NOMO-1 treated with dmso at 0.1 percent for 144 hours (cell line): ENCODE data around the gene SLC29A3.

Experiments used
- DNase-seq: peaks from one replicate; lab custom pipeline; 2025; ENCODE audit not compliant: unreplicated experiment; lab: John Stamatoyannopoulos, UW

Gene SLC29A3

GRCh38 chr10:71390461-71390835 is 71.4 kb downstream of the SLC29A3 start:
- no peak for DNase-seq

- no peak for DNase-seq
Observed at GRCh38 chr10:71390921-71391690, 72.0 kb downstream of the SLC29A3 start.

- no peak for DNase-seq
Observed at GRCh38 chr10:71391701-71392100, 72.6 kb downstream of the SLC29A3 start.

GRCh38 chr10:71392292-71392691 is 73.2 kb downstream of the SLC29A3 start:
- no peak for DNase-seq

- no peak for DNase-seq
Observed at GRCh38 chr10:71392791-71393781, 74.0 kb downstream of the SLC29A3 start.

GRCh38 chr10:71393841-71394475 is 74.9 kb downstream of the SLC29A3 start:
- no peak for DNase-seq

GRCh38 chr10:71394926-71395562 is 76.0 kb downstream of the SLC29A3 start:
- no peak for DNase-seq

GRCh38 chr10:71395621-71396020 is 76.6 kb downstream of the SLC29A3 start:
- no peak for DNase-seq

- DNase-seq = no peak
Observed at GRCh38 chr10:71396084-71396710, 77.1 kb downstream of the SLC29A3 start.

- no peak for DNase-seq
Observed at GRCh38 chr10:71396711-71397295, 77.7 kb downstream of the SLC29A3 start, which contains the start of gene CDH23. CDH23 (plus strand) TSS chr10:71396920; CDS start chr10:71439832, 42,912 bp downstream.

GRCh38 chr10:71397296-71398212 is 78.5 kb downstream of the SLC29A3 start:
- peak; percentile 8 for DNase-seq

GRCh38 chr10:71398976-71399375 is 79.9 kb downstream of the SLC29A3 start:
- DNase-seq = no peak

- no peak for DNase-seq
Observed at GRCh38 chr10:71399946-71400345, 80.9 kb downstream of the SLC29A3 start.

GRCh38 chr10:71401056-71401455 is 82.0 kb downstream of the SLC29A3 start:
- no peak for DNase-seq

GRCh38 chr10:71402005-71402404 is 82.9 kb downstream of the SLC29A3 start:
- no peak for DNase-seq

- DNase-seq = no peak
Observed at GRCh38 chr10:71404503-71405295, 85.6 kb downstream of the SLC29A3 start.

GRCh38 chr10:71406878-71407277 is 87.8 kb downstream of the SLC29A3 start:
- no peak for DNase-seq
